AG04450 (cell line): ENCODE measurements around the gene KIF12. TPM values are rescaled to one million over a fixed set of nuclear protein-coding genes. Genes with fewer than 3 reads are reported as not detected.

Source experiments
- CTCF ChIA-PET: fragments of 300-600, 350-600 bp; formaldehyde crosslinking; extraction: SDS; loops from one replicate; lab custom pipeline; 2022; ENCODE audit warnings: antibody characterized with exemption, inconsistent platforms; lab: Charles Lee
- POLR2A ChIA-PET: fragments of 350-600 bp; formaldehyde crosslinking; extraction: SDS; loops from one replicate; lab custom pipeline; 2021; ENCODE audit warnings: antibody characterized with exemption, inconsistent platforms; lab: Yijun Ruan, JAX
- DNase-seq: peaks from one replicate; pipeline ENCODE4 v3.0.0-alpha.2; 2011; ENCODE audit warnings: low read depth, low spot score
- H3K27ac ChIP-seq: one replicate; pipeline ENCODE4 v1.5.1; 2012; ENCODE audit warnings: low read depth, low read length, control low read depth
- H3K27me3 ChIP-seq: one replicate; pipeline ENCODE4 v1.6.0; 2012; ENCODE audit warnings: low read length; ENCODE audit not compliant: control insufficient read depth, insufficient read depth
- H3K4me3 ChIP-seq: 2 replicates; pipeline ENCODE4 v1.5.1; 2011; ENCODE audit warnings: mild to moderate bottlenecking, low read depth, low read length, control low read depth
- H3K9me3 ChIP-seq: 2 replicates; pipeline ENCODE4 v1.5.1; 2012; ENCODE audit warnings: low read length; ENCODE audit not compliant: control insufficient read depth, insufficient read depth
- CTCF ChIP-seq: IDR thresholded peaks from 2 replicates; pipeline ENCODE4 v1.5.1; 2011; ENCODE audit warnings: low read depth, low read length, control low read depth, inconsistent platforms
- polyA plus RNA-seq: library from polyadenylated mRNA; depleted of rRNA; stranded (reverse); fragments of >200 nt; gene quantifications from 2 replicates; pipeline ENCODE4 v1.2.3, GENCODE V29; 2011

Gene KIF12
- polyA plus RNA-seq, 1 experiment, result not detected

GRCh38 chr9:114054191-114054690 lies 44.9 kb downstream of the KIF12 start:
- Histone ChIP-seq H3K27me3 (no peaks in the 10 kb centered on the region), H3K27ac (no peak overlapping the region), H3K4me3 (no peak overlapping the region), H3K9me3 (no peaks in the 10 kb centered on the region; the same call in 1 of the 2 replicates)
- ChIA-PET CTCF (no interaction called here), POLR2A (no interaction called here)
- no peak for TF ChIP-seq CTCF
- no peak for DNase-seq

GRCh38 chr9:114053246-114054005 lies 45.7 kb downstream of the KIF12 start:
- Histone ChIP-seq H3K27me3 (no peaks in the 10 kb centered on the region), H3K27ac (no peak overlapping the region), H3K4me3 (no peak overlapping the region), H3K9me3 (no peaks in the 10 kb centered on the region; the same call in 1 of the 2 replicates)
- no peak for DNase-seq
- TF ChIP-seq CTCF, result no peak
- POLR2A ChIA-PET, result no interaction called here
- CTCF ChIA-PET, result no interaction called here

- DNase-seq, result no peak
- TF ChIP-seq CTCF, result no peak
- CTCF ChIA-PET, result interaction anchor here (0.6 kb wide), 1 partner anchor 175 kb away, joined by 5 read pairs; no protein-coding TSS in a partner anchor
- Histone ChIP-seq H3K9me3 (no peaks in the 10 kb centered on the region; the same call in 1 of the 2 replicates), H3K4me3 (no peak overlapping the region), H3K27me3 (no peaks in the 10 kb centered on the region), H3K27ac (no peak overlapping the region)
- POLR2A ChIA-PET, result no interaction called here
Observed at GRCh38 chr9:114051706-114052105, 47.4 kb downstream of the KIF12 start.

- H3K4me3 ChIP-seq, result no peak overlapping the region
- DNase-seq, result no peak
- POLR2A ChIA-PET, result no interaction called here
- TF ChIP-seq CTCF, result no peak
- no peak overlapping the region for H3K27ac ChIP-seq
- CTCF ChIA-PET, result interaction anchor here (0.6 kb wide), 1 partner anchor 175 kb away, joined by 5 read pairs; no protein-coding TSS in a partner anchor
- H3K9me3 ChIP-seq, result no peaks in the 10 kb centered on the region; the same call in 1 of the 2 replicates
- no peaks in the 10 kb centered on the region for H3K27me3 ChIP-seq
Observed at GRCh38 chr9:114051281-114051680, 47.8 kb downstream of the KIF12 start.

GRCh38 chr9:114050646-114051045 lies 48.4 kb downstream of the KIF12 start:
- no peak for DNase-seq
- H3K4me3 ChIP-seq, result no peak overlapping the region
- H3K27me3 ChIP-seq, result no peaks in the 10 kb centered on the region
- POLR2A ChIA-PET, result no interaction called here
- no peak for TF ChIP-seq CTCF
- CTCF ChIA-PET, result no interaction called here
- no peaks in the 10 kb centered on the region; the same call in 1 of the 2 replicates for H3K9me3 ChIP-seq
- H3K27ac ChIP-seq, result no peak overlapping the region
